ENCODE results near the gene SUSD4. TPM values are rescaled to one million over a fixed set of nuclear protein-coding genes. Genes with fewer than 3 reads are reported as not detected.

SUSD4 gene
- total RNA-seq, 1 experiment from 2014 or later: 3.2 TPM

- no peak for DNase-seq
- TF ChIP-seq EZH2 (IDR thresholded peaks at IDR 0.05; ENCODE audit: low read depth) (no peak), CTCF (conservative IDR thresholded peaks at IDR 0.05) (no peak)
- BruUV-seq (replicated peaks): no TSS peak
- no peaks in the 10 kb centered on the region for H3K9me2 ChIP-seq (ENCODE audit: insufficient read depth)
- no peaks in the 10 kb centered on the region for H3F3A ChIP-seq (ENCODE audit: insufficient read depth, low read depth)
- peaks cover 9% of the 10 kb centered on the region for H3K4me1 ChIP-seq (replicated peaks; ENCODE audit: insufficient read depth)
- H3K27me3 ChIP-seq (ENCODE audit: insufficient read depth, low read depth): no peaks in the 10 kb centered on the region
- no peak overlapping the region for H3K4me3 ChIP-seq
- H3K36me3 ChIP-seq (ENCODE audit: low read depth): no peaks in the 10 kb centered on the region
- no peaks in the 10 kb centered on the region for H3K79me2 ChIP-seq (ENCODE audit: low read depth)
- no peaks in the 10 kb centered on the region for H3K9me3 ChIP-seq (ENCODE audit: insufficient read depth, low read depth)
- H4K20me1 ChIP-seq (ENCODE audit: insufficient read depth): no peaks in the 10 kb centered on the region
- no peak overlapping the region for H3K27ac ChIP-seq
- intact Hi-C loops (cut with micrococcal nuclease; ENCODE audit: unreplicated experiment): no loop called here
- ChIA-PET POLR2A (ENCODE audit: unreplicated experiment) (no interaction called here), CTCF (no interaction called here)
- H2AFZ ChIP-seq: no peak overlapping the region
- no peak overlapping the region for H3K4me2 ChIP-seq
Observed at GRCh38 chr1:223329252-223329651, 34.7 kb downstream of the SUSD4 start.

- no peak for TF ChIP-seq EZH2 (IDR thresholded peaks at IDR 0.05; ENCODE audit: low read depth)
- BruUV-seq (replicated peaks): no TSS peak
- Histone ChIP-seq H3K4me2 (no peak overlapping the region), H3K4me3 (no peak overlapping the region), H3K4me1 (replicated peaks; ENCODE audit: insufficient read depth) (peaks cover 9% of the 10 kb centered on the region), H3K27me3 (ENCODE audit: insufficient read depth, low read depth) (no peaks in the 10 kb centered on the region; the same call in 1 of the 2 replicates), H3K9me2 (ENCODE audit: insufficient read depth) (no peaks in the 10 kb centered on the region), H2AFZ (no peak overlapping the region), H3K9me3 (ENCODE audit: insufficient read depth, low read depth) (no peaks in the 10 kb centered on the region; the same call in 1 of the 2 replicates), H3F3A (ENCODE audit: insufficient read depth, low read depth) (no peaks in the 10 kb centered on the region), H4K20me1 (ENCODE audit: insufficient read depth) (no peaks in the 10 kb centered on the region), H3K36me3 (ENCODE audit: low read depth) (no peaks in the 10 kb centered on the region), H3K27ac (no peak overlapping the region), H3K79me2 (ENCODE audit: low read depth) (no peaks in the 10 kb centered on the region)
- ChIA-PET CTCF (no interaction called here), POLR2A (ENCODE audit: unreplicated experiment) (no interaction called here)
- DNase-seq: no peak
- intact Hi-C loops (cut with micrococcal nuclease; ENCODE audit: unreplicated experiment): no loop called here
Observed at GRCh38 chr1:223328566-223328965, 35.4 kb downstream of the SUSD4 start.

DNA sequence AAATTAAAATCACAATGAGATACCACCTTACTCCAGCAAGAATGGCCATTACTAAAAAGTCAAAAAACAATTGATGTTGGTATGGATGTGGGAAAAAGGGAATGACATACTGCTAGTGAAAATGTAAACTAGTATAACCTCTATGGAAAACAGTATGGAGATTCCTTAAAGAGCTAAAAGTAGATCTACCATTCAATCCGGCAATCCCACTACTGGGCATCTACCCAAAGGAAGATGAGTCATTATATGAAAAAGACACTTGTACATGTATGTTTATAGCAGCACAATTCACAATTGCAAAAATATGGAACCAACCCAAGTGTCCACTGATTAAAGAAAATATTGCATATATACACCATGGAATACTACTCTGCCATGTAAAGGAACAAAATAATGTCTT lies 37.2 kb downstream of the SUSD4 start:
- intact Hi-C loops (cut with micrococcal nuclease; ENCODE audit: unreplicated experiment): no loop called here
- POLR2A ChIA-PET (ENCODE audit: unreplicated experiment): no interaction called here
- H3K9me2 ChIP-seq (ENCODE audit: insufficient read depth): no peaks in the 10 kb centered on the region
- H4K20me1 ChIP-seq (ENCODE audit: insufficient read depth): no peaks in the 10 kb centered on the region
- CTCF ChIA-PET: no interaction called here
- no peak overlapping the region for H3K4me2 ChIP-seq
- no peak overlapping the region for H3K27ac ChIP-seq
- H3K9me3 ChIP-seq (ENCODE audit: insufficient read depth, low read depth): no peaks in the 10 kb centered on the region; the same call in 1 of the 2 replicates
- H3K79me2 ChIP-seq (ENCODE audit: low read depth): no peaks in the 10 kb centered on the region
- H2AFZ ChIP-seq: no peak overlapping the region
- peaks cover 7% of the 10 kb centered on the region for H3K4me1 ChIP-seq (replicated peaks; ENCODE audit: insufficient read depth)
- no peaks in the 10 kb centered on the region for H3F3A ChIP-seq (ENCODE audit: insufficient read depth, low read depth)
- H3K36me3 ChIP-seq (ENCODE audit: low read depth): no peaks in the 10 kb centered on the region
- no TSS peak for BruUV-seq (replicated peaks)
- no peak for DNase-seq
- H3K4me3 ChIP-seq: no peak overlapping the region
- H3K27me3 ChIP-seq (ENCODE audit: insufficient read depth, low read depth): no peaks in the 10 kb centered on the region; the same call in 1 of the 2 replicates
- TF ChIP-seq CTCF (conservative IDR thresholded peaks at IDR 0.05) (no peak), EZH2 (IDR thresholded peaks at IDR 0.05; ENCODE audit: low read depth) (no peak)

Data from PC-9 (cell line).